SK-N-DZ (cell line): ENCODE measurements around the gene TOM1L2.
"Not testable (repeated sequence)": the region's sequence is repeated elsewhere in the genome, so short reads cannot be mapped to it uniquely, and the experiment has no call there.

Experiments used
- DNase-seq: peaks from one replicate; pipeline ENCODE4 v3.0.0-alpha.2; 2015; ENCODE audit warnings: low spot score

Gene TOM1L2

GRCh38 chr17:17971431-17972125 is 622 bp downstream of the TOM1L2 start:
- DNase-seq: no peak

GRCh38 chr17:17970699-17971430 is 1.3 kb downstream of the TOM1L2 start:
- no peak for DNase-seq

- no peak for DNase-seq
These were observed 5.8 kb downstream of the TOM1L2 start for GRCh38 chr17:17966399-17966798.

GRCh38 chr17:17965152-17965721 is 7.0 kb downstream of the TOM1L2 start:
- DNase-seq: no peak

- no peak for DNase-seq
These were observed 7.5 kb downstream of the TOM1L2 start for GRCh38 chr17:17964710-17965109.

- DNase-seq: no peak
These were observed 8.3 kb downstream of the TOM1L2 start for GRCh38 chr17:17963694-17964436.

- DNase-seq: no peak
These were observed 9.1 kb downstream of the TOM1L2 start for GRCh38 chr17:17963066-17963465.

GRCh38 chr17:17960500-17961030 is 11.6 kb downstream of the TOM1L2 start:
- no peak for DNase-seq

- DNase-seq: no peak
These were observed 12.5 kb downstream of the TOM1L2 start for GRCh38 chr17:17959520-17960361.

GRCh38 chr17:17958982-17959381 is 13.2 kb downstream of the TOM1L2 start:
- DNase-seq: no peak

- no peak for DNase-seq
These were observed 14.7 kb downstream of the TOM1L2 start for GRCh38 chr17:17957584-17957916.

- not testable (repeated sequence) for DNase-seq
These were observed 16.3 kb downstream of the TOM1L2 start for GRCh38 chr17:17955790-17956341.

- no peak for DNase-seq
These were observed 18.1 kb downstream of the TOM1L2 start for GRCh38 chr17:17954079-17954478.

- DNase-seq: no peak
These were observed 19.5 kb downstream of the TOM1L2 start for GRCh38 chr17:17952691-17953090.

- DNase-seq: no peak
These were observed 20.7 kb downstream of the TOM1L2 start for GRCh38 chr17:17951524-17951923.

GRCh38 chr17:17950806-17951205 is 21.4 kb downstream of the TOM1L2 start:
- DNase-seq: no peak

- no peak for DNase-seq
These were observed 21.9 kb downstream of the TOM1L2 start for GRCh38 chr17:17950347-17950746.

GRCh38 chr17:17947966-17948365 is 24.2 kb downstream of the TOM1L2 start:
- DNase-seq: no peak

- peak; percentile 95 for DNase-seq
These were observed 24.9 kb downstream of the TOM1L2 start for GRCh38 chr17:17947309-17947708.

- DNase-seq: no peak
These were observed 26.1 kb downstream of the TOM1L2 start for GRCh38 chr17:17946093-17946492.

GRCh38 chr17:17944743-17945142 is 27.5 kb downstream of the TOM1L2 start:
- peak; percentile 66 for DNase-seq
